Panc1 (cell line): ENCODE results near the gene UAP1L1. TPM values are rescaled to one million over a fixed set of nuclear protein-coding genes. Genes with fewer than 3 reads are reported as not detected.

Experiments used
- ATAC-seq: fragments of 200-7000 bp; cut with Tn5 transposase; 2 replicates; pipeline ENCODE4 v1.9.1; 2020; ENCODE audit warnings: mild to moderate bottlenecking, moderate library complexity
- BruUV-seq: library from RNA; stranded (reverse); fragments of 400-500 nt; replicated peaks from 2 replicates; lab custom pipeline; 2021; lab: Mats Ljungman, UMichigan
- CTCF ChIA-PET: fragments of 300-600 bp; sonication (Branson Sonifier 250); formaldehyde crosslinking; loops from one replicate; lab custom pipeline; 2022; ENCODE audit warnings: antibody characterized with exemption; lab: Charles Lee
- POLR2A ChIA-PET: fragments of 300-600 bp; sonication (Branson Sonifier 250); formaldehyde crosslinking; loops from one replicate; lab custom pipeline; 2022; ENCODE audit warnings: antibody characterized with exemption; lab: Charles Lee
- DNase-seq: peaks from one replicate; pipeline ENCODE4 v3.0.0-alpha.2; 2010; ENCODE audit warnings: low read depth, low spot score
- H3K27ac ChIP-seq: 2 replicates; pipeline ENCODE4 v1.5.1; 2011; ENCODE audit warnings: mild to moderate bottlenecking, low read length, inconsistent platforms
- H3K27me3 ChIP-seq: fragments of 200-500 bp; sonication (Bioruptor generic); 2 replicates; pipeline ENCODE4 v1.6.0; 2014; ENCODE audit warnings: low read length, inconsistent platforms; ENCODE audit not compliant: control insufficient read depth, insufficient read depth
- H3K36me3 ChIP-seq: fragments of 200-500 bp; sonication (Bioruptor generic); 2 replicates; pipeline ENCODE4 v1.5.1; 2014; ENCODE audit warnings: inconsistent platforms, mild to moderate bottlenecking, low read length, moderate library complexity; ENCODE audit not compliant: control insufficient read depth, insufficient read depth
- H3K4me1 ChIP-seq: 2 replicates; pipeline ENCODE4 v1.5.1; 2011; ENCODE audit warnings: inconsistent platforms, mild to moderate bottlenecking, low read length, moderate library complexity; ENCODE audit not compliant: control insufficient read depth, insufficient read depth
- H3K4me3 ChIP-seq, 2 experiments: 2 replicates each; pipeline ENCODE4 v1.5.1; 2011 to 2012; ENCODE audit warnings: low read depth in 2 of 2, low read length in 2 of 2, mild to moderate bottlenecking in 2 of 2, inconsistent platforms in 1 of 2, moderate library complexity in 1 of 2
- H3K9me3 ChIP-seq: fragments of 200-500 bp; sonication (Bioruptor generic); 2 replicates; pipeline ENCODE4 v1.5.1; 2014; ENCODE audit warnings: low read depth, mild to moderate bottlenecking, inconsistent platforms, low read length, moderate library complexity; ENCODE audit not compliant: control insufficient read depth, insufficient read depth
- CTCF ChIP-seq: fragments of 450-650 bp; IDR thresholded peaks from 2 replicates; pipeline ENCODE4 v1.5.1; 2017; ENCODE audit warnings: mild to moderate bottlenecking
- POLR2AphosphoS5 ChIP-seq: IDR thresholded peaks from 2 replicates; pipeline ENCODE4 v1.6.1; 2012; ENCODE audit warnings: mild to moderate bottlenecking, low read depth, low read length, moderate library complexity
- REST ChIP-seq, 2 experiments: IDR thresholded peaks; 2 replicates each; pipeline ENCODE4 v1.6.1; 2011 to 2012; ENCODE audit warnings: low read depth in 2 of 2, control low read depth in 1 of 2, low read length in 1 of 2, mild to moderate bottlenecking in 1 of 2, moderate library complexity in 1 of 2; ENCODE audit not compliant: insufficient read depth in 1 of 2
- SIN3A ChIP-seq: IDR thresholded peaks from 2 replicates; pipeline ENCODE4 v1.6.1; 2012; ENCODE audit warnings: low read depth, mild to moderate bottlenecking, low read length, moderate library complexity, borderline replicate concordance; ENCODE audit not compliant: insufficient read depth
- TCF7L2 ChIP-seq: IDR thresholded peaks from 2 replicates; pipeline ENCODE4 v1.6.1; 2011; ENCODE audit warnings: mild to moderate bottlenecking, low read depth, low read length, inconsistent platforms
- in situ Hi-C: cut with HindIII; loops from 2 replicates; pipeline ENCODE4 v1.10.0; 2016; ENCODE audit warnings: low sequenced_read_pairs, low pct_unique_long_range_greater_than_20kb
- intact Hi-C: fragments of 100-400 bp; cut with micrococcal nuclease; formaldehyde crosslinking; loops from one replicate; pipeline ENCODE4 v1.10.0; 2022; ENCODE audit not compliant: unreplicated experiment
- total RNA-seq: library from RNA; stranded (reverse); gene quantifications from one replicate; pipeline ENCODE4 v1.2.1, GENCODE V29; 2021; ENCODE audit not compliant: unreplicated experiment

Gene UAP1L1
- total RNA-seq, 1 experiment from 2014 or later: 23.1 TPM

- ChIA-PET CTCF (no interaction called here), POLR2A (no interaction called here)
- TF ChIP-seq TCF7L2: no peak
- TF ChIP-seq CTCF: no peak
- TF ChIP-seq REST (IDR thresholded peaks at IDR 0.05; ENCODE audit: insufficient read depth in 1 of 2, low read depth in 2 of 2, low read length in 1 of 2): no peak
- no peak for TF ChIP-seq POLR2AphosphoS5
- TF ChIP-seq SIN3A: no peak
- in situ Hi-C loops: no loop called here
- Histone ChIP-seq H3K27me3 (no peaks in the 10 kb centered on the region), H3K4me3 (peak overlapping the region; percentile 30 to 32), H3K36me3 (no peaks in the 10 kb centered on the region), H3K27ac (no peak overlapping the region), H3K9me3 (no peaks in the 10 kb centered on the region), H3K4me1 (peaks cover 2% of the 10 kb centered on the region; the same call in 1 of the 2 replicates)
- BruUV-seq: no TSS peak
- DNase-seq (no peak), ATAC-seq (peak; percentile 37)
- intact Hi-C loops: no loop called here
These were observed 24.0 kb upstream of the UAP1L1 start for GRCh38 chr9:137052998-137053943.

GRCh38 chr9:137053944-137054931 is 23.1 kb upstream of the UAP1L1 start, which contains the start of gene ENTPD2:
Gene ENTPD2, minus strand, starts transcription at chr9:137054061. Its CDS starts 64 bp downstream, at chr9:137053997.
- intact Hi-C loops: no loop called here
- H3K4me1 ChIP-seq: peaks cover 2% of the 10 kb centered on the region; the same call in 1 of the 2 replicates
- ChIA-PET CTCF (no interaction called here), POLR2A (no interaction called here)
- no peaks in the 10 kb centered on the region for H3K27me3 ChIP-seq
- DNase-seq (no peak), ATAC-seq (peak; percentile 51)
- in situ Hi-C loops: no loop called here
- BruUV-seq: no TSS peak
- peak within 1 kb of the TSS; percentile 30 to 32 for H3K4me3 ChIP-seq
- H3K27ac ChIP-seq: no peak within 1 kb of the TSS
- TF ChIP-seq POLR2AphosphoS5 (no peak), SIN3A (no peak), CTCF (no peak), REST (IDR thresholded peaks at IDR 0.05; ENCODE audit: insufficient read depth in 1 of 2, low read depth in 2 of 2, low read length in 1 of 2) (no peak), TCF7L2 (no peak)
- no peaks in the 10 kb centered on the region for H3K9me3 ChIP-seq
- H3K36me3 ChIP-seq: no peaks in the 10 kb centered on the region
